ENCODE results near the gene NARS2. TPM values are rescaled to one million over a fixed set of nuclear protein-coding genes. Genes with fewer than 3 reads are reported as not detected.
A peak's percentile ranks its signal among the peaks of the same experiment; 100 is the strongest.

The NARS2 gene
- total and polyA plus RNA-seq, 9 of the 15 experiments (the other 6 are each of a cell fraction or from before 2014, with no cell fraction given): 26.8 to 48.0 (median 34.2) TPM

- peak; percentile 67; the same call in 1 of the 2 replicates for TF ChIP-seq TOE1 (IDR thresholded peaks at IDR 0.05; ENCODE audit: borderline replicate concordance)
- TF ChIP-seq TOE1 (CRISPR knock-in tag; IDR thresholded peaks at IDR 0.05; ENCODE audit: borderline replicate concordance, low read depth): no peak
- TF ChIP-seq, protein P1, sequence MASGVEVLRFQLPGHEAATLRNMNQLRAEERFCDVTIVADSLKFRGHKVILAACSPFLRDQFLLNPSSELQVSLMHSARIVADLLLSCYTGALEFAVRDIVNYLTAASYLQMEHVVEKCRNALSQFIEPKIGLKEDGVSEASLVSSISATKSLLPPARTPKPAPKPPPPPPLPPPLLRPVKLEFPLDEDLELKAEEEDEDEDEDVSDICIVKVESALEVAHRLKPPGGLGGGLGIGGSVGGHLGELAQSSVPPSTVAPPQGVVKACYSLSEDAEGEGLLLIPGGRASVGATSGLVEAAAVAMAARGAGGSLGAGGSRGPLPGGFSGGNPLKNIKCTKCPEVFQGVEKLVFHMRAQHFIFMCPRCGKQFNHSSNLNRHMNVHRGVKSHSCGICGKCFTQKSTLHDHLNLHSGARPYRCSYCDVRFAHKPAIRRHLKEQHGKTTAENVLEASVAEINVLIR (CRISPR knock-in tag; IDR thresholded peaks at IDR 0.05): no peak
- no peak for TF ChIP-seq NR4A1 (CRISPR knock-in tag; IDR thresholded peaks at IDR 0.05)
- no peak for TF ChIP-seq NR4A1 (tag; IDR thresholded peaks at IDR 0.05)
- TF ChIP-seq ARID3A (IDR thresholded peaks at IDR 0.05; ENCODE audit: borderline replicate concordance, low read depth, low read length): no peak
- TF ChIP-seq BHLHE40 (IDR thresholded peaks at IDR 0.05; ENCODE audit: low read length): peak; percentile 32
- no peak for TF ChIP-seq FOSL1 (tag; conservative IDR thresholded peaks at IDR 0.05)
- TF ChIP-seq EGR1 (conservative IDR thresholded peaks at IDR 0.05): no peak
- no peak for TF ChIP-seq ARID1B (IDR thresholded peaks at IDR 0.05)
- TF ChIP-seq CCAR2 (IDR thresholded peaks at IDR 0.05; ENCODE audit: low read depth, low read length): no peak
- TF ChIP-seq ELF2 (CRISPR knock-in tag; IDR thresholded peaks at IDR 0.05): no peak
- TF ChIP-seq RBM15 (IDR thresholded peaks at IDR 0.05; ENCODE audit: insufficient read depth, low read length): no peak
- TF ChIP-seq, protein P2, sequence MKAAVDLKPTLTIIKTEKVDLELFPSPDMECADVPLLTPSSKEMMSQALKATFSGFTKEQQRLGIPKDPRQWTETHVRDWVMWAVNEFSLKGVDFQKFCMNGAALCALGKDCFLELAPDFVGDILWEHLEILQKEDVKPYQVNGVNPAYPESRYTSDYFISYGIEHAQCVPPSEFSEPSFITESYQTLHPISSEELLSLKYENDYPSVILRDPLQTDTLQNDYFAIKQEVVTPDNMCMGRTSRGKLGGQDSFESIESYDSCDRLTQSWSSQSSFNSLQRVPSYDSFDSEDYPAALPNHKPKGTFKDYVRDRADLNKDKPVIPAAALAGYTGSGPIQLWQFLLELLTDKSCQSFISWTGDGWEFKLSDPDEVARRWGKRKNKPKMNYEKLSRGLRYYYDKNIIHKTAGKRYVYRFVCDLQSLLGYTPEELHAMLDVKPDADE (conservative IDR thresholded peaks at IDR 0.05; ENCODE audit: control insufficient read depth, low read depth, low read length): no peak
- no peak for TF ChIP-seq SFPQ (IDR thresholded peaks at IDR 0.05; ENCODE audit: low read depth, low read length)
- TF ChIP-seq LARP7 (IDR thresholded peaks at IDR 0.05): no peak
- no peak for TF ChIP-seq ASH1L (IDR thresholded peaks at IDR 0.05; ENCODE audit: borderline replicate concordance, low read depth, partially characterized antibody)
- TF ChIP-seq NFYB (IDR thresholded peaks at IDR 0.05; ENCODE audit: extremely low read depth, insufficient read length): no peak
- TF ChIP-seq POLR2AphosphoS5 (IDR thresholded peaks at IDR 0.05; ENCODE audit: control insufficient read depth, insufficient read depth, low read depth, low read length): no peak
- TF ChIP-seq FOXJ2 (tag; IDR thresholded peaks at IDR 0.05): no peak
- no peak for TF ChIP-seq NCOA2 (IDR thresholded peaks at IDR 0.05; ENCODE audit: partially characterized antibody in 2 of 2)
These were observed 20.9 kb upstream of the NARS2 start (continued) for GRCh38 chr11:78595436-78596130.

Measured in K562 (cell line).